GM12801 (cell line): ENCODE measurements around the gene PTPRM.

ENCODE experiments used
- CTCF ChIP-seq: IDR thresholded peaks from one replicate; pipeline ENCODE4 v1.5.1; 2011; ENCODE audit warnings: control low read depth; ENCODE audit not compliant: insufficient read length; ENCODE audit errors: extremely low read depth

Gene PTPRM

DNA sequence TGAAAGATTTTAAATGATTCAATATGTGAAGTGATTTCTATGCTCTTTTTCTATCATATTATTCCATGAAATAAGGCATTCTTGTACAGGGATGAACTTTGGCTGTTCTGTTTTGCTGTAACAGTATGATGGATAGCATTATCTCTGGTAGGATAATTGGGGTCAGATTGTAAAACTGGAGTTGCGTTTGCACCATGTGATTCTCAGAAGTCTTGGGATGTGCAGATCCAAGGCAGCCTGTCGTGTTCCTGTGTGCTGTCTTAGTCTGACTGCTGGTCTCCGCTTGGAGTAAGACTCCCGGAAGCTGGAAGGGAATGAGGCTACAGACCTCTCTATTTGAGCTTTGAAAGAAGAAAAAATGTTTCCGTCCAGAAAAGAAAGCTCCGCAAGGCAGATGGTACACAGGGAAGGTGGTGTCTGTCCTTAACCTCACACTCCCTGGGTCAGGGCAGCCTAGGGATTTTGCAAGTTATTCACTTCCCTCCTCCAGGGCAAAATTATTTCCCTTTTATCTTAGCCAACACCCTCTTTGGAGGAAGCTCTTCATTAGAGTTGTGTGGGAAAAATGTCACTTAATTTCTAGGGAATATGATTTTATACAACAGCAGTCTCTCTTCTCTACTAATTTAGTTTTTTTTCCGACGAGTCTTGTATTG lies 250.6 kb downstream of the PTPRM start:
- TF ChIP-seq CTCF: no peak

DNA sequence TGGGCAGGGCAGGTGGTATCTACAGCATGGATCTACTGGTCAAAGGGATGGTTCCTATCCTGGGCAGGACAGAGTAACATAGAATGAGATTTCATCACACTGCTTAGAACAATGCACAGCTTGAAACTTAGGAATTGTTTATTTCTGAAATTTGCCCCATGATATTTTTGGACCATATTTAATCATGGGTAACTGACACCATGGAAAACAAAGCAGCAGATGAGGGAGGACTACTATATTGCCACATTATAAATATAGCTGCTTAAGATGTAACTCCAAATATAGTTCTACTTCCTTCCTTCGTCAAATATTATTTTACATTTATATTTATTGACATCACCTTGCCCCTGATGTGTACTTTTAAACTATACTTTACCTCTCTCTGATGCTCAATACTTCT lies 254.7 kb downstream of the PTPRM start:
- no peak for TF ChIP-seq CTCF

DNA sequence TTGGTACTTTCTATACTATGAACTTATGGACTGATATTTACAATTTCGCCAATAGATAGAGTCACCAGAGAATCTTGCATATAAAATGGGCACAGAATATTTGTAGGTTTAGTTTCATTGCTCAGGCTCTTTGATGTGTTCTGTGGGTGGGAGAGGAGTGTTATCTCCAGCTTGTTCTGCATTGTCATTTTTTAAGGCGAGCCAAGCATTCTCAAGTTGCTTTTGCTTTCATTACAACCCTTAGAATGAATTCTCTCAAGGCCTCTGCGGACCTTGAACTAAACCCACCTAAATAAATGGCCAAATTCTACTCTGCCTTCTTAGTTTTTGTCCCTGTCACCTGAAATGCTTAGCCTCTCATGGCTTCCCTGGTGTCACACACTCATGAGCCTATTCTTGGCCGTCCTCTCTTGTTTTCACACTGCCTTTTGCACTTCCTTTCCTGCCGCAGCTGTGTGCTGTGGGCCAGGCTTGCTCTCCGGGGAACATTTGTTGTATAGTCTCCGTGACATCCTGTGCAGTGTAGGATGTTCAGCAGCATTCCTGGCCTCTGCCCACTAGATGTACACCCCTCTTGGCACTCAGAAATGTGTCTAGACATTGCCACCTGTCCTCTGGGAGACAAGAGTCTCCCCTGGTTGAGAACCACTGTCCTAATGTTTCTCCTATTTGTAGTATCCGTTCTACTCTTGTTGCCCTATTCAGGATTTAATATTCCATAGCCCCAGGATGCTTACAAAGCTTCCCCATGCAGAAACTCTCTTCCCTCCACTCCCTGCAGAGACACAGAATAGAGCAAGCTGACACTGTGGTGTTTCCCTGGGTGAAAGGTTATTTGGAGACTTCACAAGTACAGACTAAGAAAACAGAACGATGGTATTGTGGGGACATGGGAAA lies 255.6 kb downstream of the PTPRM start:
- TF ChIP-seq CTCF: no peak

GRCh38 chr18:7824970-7825369 lies 257.9 kb downstream of the PTPRM start:
- no peak for TF ChIP-seq CTCF

DNA sequence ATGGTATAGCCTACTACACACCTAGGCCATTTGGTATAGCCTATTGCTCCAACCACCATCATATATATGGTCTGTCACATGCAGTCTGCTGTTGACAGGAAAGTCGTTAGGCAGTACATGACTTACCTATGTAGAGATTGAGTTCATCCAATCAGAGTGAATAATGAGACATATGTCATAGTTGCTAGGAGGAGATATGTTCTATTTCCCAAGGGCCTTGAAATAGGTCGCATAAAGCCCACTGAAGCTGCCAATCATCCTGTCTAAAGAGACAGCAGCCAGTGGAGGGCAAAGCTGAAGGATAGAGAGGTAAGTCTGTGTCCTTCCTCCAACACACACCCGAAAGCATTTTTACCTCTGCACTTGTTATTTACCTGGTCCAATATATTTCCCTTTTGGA lies 263.4 kb downstream of the PTPRM start:
- TF ChIP-seq CTCF: no peak

DNA sequence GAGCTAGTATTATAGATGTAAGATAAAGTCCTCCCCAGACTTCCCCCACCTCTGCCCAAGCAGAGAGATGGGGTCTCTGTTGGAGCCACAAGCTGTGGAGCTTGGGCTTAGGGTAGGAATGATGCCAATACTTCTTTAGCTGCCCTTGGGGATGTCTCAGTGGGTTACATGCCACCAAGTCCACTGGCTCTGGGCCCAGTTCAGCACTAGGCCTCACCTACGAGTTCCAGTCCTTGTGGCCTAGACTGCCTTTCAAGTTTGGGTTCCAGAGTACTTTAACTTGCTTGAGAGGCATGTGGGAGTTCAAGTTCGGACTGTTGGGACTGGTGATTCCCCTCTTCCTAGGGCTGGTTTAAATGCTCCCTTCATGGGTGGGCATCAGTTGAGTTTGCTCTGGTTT lies 272.4 kb downstream of the PTPRM start:
- TF ChIP-seq CTCF: no peak

DNA sequence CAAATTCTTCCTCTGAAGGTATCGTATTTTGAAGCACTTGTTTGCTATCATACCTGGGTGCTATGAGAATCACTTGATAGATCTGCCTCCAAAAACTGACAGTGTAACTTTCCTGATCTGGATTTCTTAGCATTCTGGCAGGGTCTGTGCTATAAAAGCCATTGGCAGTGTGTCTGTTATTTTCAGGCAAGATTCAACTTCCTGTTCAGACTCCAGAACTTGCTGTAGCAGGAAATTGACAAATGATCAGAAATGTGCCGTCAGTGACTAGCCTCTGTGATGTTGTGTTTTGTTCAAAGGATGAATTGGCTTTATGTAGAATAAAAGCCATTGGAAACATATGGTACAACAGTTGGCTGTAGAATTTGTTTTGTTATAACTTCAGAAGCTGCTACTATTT lies 273.3 kb downstream of the PTPRM start:
- no peak for TF ChIP-seq CTCF
